PC-3 (cell line): ENCODE measurements around the gene CDAN1.

Experiments
- CTCF ChIP-seq: fragments of 300-600 bp; sonication (generic); conservative IDR thresholded peaks from 2 replicates; pipeline ENCODE4 v1.5.1; 2017; ENCODE audit warnings: antibody characterized with exemption, low read depth, mild to moderate bottlenecking, low read length
- EZH2 ChIP-seq: fragments of 300-600 bp; sonication (generic); IDR thresholded peaks from one replicate; pipeline ENCODE4 v1.6.1; 2017; ENCODE audit warnings: antibody characterized with exemption, mild to moderate bottlenecking, low read length; ENCODE audit not compliant: unreplicated experiment

GRCh38 chr15:42784705-42785104, 47.8 kb upstream of the CDAN1 start:
- no peak for TF ChIP-seq CTCF
- no peak for TF ChIP-seq EZH2
